Amygdala (tissue), 56 donors: ENCODE results near the gene LPCAT3.

Source experiments
- DNase-seq, 56 donors: peaks; one replicate each; lab custom pipeline; 2025; lab: John Stamatoyannopoulos, UW

LPCAT3 gene

DNA sequence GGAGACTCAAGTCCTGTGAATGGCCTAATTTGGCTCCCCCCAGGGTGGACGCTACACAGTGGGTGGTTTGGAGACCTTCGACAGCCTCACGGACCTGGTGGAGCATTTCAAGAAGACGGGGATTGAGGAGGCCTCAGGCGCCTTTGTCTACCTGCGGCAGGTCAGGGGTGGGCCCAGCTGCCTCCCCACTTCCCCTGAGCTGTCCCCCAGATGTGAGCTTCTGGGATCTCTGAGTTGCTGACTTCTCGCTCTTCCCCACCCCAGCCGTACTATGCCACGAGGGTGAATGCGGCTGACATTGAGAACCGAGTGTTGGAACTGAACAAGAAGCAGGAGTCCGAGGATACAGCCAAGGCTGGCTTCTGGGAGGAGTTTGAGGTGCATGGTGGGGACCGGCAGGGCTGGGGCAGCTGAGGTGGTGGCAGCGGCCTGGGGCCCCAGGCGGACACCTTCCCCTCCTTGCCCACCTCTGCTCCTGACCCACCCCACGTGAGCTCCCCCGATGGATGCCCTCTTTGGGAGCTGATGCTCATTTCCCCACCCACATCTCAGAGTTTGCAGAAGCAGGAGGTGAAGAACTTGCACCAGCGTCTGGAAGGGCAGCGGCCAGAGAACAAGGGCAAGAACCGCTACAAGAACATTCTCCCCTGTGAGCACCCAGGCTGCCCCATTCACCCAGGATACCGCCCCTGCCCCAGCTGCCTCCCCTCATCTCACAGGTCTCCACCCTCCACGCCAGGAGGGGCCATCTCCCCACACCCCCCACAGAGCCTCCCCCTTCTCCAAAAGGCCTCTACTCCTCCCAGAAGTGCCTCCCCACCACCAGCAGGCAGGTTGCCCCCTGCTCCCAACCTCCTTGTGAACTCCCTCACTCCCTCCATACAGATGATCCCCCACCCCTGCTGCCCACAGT, 62.9 kb downstream of the LPCAT3 start:
- DNase-seq, result no peak

DNA sequence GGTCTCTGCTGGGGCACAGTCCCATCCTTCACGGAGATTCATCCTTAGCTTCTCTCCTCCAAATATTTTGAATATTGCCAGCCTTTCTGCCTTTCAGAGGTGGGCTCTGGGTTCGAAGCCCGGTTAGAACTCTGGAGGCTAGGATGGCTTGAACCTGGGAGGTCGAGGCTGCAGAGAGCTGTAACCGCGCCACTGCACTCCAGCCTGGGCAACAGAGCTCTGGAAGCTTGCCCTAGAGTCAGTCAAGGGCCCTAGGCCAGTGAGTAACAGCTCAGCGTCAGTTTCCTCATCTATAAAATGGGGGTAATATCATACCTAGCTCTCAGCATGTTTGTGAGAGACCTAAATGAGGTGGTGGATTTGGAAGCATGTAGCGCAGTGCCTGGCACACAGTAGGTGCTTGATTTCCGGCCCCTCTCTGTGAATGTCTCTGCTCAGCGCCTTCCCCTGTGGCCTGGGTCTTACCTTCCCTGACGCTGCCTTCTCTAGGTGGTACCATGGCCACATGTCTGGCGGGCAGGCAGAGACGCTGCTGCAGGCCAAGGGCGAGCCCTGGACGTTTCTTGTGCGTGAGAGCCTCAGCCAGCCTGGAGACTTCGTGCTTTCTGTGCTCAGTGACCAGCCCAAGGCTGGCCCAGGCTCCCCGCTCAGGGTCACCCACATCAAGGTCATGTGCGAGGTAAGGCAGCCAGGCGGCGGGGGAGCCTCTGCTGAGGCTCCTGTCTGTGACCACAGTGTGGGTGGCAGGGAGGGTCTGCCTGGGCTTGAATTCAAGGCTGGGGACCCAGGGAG, 63.8 kb downstream of the LPCAT3 start:
- DNase-seq, result no peak

DNA sequence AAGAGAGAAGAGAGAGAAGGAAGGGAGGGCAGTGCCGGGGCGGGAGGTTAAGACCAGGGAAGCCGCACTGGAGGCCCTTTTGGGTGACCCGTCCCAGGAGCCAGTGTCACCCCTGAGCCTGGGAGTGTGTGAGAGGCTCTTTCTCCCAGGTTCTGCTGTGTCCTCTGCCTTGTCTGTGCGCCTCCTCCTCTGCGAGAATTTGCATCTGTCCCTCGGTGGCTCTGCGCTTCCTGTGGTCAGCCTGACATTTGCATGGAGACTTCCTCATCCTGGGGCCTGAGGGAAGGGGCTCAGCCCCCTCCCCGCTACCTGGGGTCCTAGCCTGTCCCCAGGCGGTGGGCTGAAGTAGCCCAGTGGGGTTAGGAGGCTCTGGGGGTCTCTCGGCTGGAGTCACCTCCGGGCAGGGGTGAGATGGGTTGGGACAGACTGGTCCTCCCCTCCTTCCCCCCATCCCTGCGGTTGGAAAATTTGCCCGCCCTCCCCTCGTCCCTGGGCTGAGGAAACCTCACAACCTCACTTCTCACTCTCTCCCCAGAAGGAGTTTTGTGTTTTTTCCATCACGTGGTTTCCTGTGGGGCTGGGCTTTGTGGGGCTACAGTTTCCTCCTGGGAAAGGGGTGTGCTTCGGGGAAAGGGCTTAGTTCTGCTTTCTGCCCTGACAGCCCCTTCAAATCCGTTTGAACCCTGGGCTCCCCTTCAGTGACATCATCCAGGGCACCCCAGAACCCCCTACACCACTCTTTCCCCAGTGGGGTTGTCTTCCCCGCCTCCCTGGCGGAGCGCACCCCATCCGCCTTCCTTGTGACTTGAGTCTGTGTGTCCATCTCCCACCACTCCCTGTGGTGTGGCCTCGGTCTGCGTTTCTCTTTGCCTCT, 64.6 kb downstream of the LPCAT3 start:
- DNase-seq, result peak in 9 of 56 donors; percentile 14 to 58 (median 42)

DNA sequence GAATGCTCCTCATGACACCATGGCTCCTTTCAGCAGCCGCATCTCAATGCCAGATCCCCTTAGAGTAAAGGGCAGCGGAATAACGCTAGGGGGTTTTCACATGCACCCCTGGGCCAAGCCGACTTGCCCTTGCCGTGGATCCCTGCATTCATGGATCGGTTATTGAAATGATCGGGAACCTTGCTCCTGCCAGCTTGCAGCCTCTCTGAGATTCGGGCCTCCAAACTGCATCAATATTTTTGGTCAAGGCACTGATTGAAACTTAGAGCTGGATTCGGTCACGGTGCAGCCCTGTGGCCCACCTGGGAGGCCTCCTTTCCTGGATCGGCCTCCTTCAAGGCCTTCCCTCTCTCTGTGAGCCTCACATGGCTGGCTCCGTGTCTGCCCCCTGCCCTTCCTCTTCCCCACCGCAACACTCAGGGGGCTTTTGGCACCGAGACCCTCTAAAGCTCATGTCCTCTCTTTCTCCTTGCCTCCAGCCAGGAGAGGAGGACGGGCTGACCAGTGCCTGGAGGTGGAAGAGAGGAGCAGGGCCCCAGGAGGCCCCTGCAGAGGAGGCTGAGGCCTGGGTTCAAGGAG, 65.3 kb downstream of the LPCAT3 start:
- no peak for DNase-seq

DNA sequence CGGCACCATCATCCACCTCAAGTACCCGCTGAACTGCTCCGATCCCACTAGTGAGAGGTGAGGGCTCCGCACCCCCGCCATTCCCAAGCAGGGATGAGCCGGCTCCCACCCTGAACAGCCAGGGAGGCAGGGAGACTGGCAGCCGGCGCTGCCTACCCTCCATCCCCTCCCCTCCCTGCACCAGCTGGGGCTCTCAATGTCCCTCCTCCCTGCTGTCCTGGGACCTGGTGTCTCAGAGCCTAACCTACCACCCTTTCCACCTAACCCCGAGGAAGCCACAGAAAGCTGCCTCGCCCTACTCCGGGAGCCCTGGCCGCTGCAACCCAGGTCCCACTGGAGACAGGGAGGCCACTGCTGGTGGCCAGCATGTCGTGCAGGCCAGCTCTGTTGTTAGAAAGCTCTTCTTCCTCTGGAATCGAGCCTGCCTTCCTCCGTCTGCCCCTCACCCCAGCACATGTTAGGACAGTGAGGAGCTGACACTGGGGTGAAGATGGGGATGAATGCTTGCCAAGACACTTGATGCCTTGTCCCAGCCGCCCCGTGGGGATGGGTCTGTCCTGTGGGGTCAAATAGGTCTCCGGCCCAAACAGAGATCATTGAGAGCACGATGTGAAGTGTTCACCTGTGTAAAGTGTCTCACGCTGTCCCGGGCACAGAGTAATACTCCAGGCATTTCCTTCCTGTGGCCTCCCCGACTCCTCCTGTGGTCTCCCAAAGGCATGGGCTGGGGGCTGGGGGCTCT, 66.0 kb downstream of the LPCAT3 start:
- no peak for DNase-seq

DNA sequence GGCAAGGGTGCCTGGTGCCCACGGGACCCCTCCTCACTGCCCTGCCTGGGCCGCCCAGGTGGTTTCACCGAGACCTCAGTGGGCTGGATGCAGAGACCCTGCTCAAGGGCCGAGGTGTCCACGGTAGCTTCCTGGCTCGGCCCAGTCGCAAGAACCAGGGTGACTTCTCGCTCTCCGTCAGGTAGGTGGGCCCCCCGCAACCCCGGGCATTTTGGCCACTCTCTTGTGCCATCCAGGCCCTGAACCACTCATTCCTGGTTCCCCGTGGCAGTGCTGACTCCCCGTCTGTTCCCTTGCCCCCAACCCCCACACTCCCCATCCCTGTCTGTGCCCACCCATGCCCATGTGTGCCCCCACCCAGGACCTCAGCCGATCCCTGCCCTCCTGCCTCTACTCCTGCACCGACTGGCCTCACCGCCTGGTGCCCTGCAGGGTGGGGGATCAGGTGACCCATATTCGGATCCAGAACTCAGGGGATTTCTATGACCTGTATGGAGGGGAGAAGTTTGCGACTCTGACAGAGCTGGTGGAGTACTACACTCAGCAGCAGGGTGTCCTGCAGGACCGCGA, 66.6 kb downstream of the LPCAT3 start:
- no peak for DNase-seq

DNA sequence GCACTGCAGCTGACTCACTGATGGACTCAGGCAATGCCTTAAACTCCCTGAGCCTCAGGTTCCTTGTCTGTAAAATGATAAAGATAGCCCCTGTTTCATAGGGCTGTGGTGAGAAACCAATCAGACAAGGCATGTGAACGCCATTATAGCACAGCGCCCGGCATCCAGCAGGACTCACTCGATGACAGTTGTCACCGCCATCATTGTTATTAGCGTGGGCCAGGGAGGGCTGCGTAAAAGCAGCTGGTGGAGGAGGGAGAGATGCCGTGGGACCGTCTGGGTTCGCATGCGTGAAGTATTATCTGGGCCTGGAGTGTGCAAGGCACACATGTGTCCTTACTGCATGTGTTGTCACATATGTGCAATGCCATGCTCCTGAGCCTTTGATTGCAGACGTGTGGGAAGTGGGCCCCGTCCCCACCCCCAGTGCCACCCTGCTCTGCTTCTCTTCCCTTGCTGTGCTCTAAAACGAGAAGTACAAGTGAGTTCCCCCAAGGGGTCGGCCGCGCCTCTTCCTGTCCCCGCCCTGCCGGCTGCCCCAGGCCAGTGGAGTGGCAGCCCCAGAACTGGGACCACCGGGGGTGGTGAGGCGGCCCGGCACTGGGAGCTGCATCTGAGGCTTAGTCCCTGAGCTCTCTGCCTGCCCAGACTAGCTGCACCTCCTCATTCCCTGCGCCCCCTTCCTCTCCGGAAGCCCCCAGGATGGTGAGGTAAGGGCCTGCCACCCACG, 67.3 kb downstream of the LPCAT3 start, which contains the start of gene PTPN6:
Gene PTPN6, plus strand, starts transcription at position 546 of the 730 bp plus-strand sequence. Its CDS starts 157 bp downstream, at position 703.
- DNase-seq, result peak in 9 of 56 donors; percentile 18 to 59 (median 30)

DNA sequence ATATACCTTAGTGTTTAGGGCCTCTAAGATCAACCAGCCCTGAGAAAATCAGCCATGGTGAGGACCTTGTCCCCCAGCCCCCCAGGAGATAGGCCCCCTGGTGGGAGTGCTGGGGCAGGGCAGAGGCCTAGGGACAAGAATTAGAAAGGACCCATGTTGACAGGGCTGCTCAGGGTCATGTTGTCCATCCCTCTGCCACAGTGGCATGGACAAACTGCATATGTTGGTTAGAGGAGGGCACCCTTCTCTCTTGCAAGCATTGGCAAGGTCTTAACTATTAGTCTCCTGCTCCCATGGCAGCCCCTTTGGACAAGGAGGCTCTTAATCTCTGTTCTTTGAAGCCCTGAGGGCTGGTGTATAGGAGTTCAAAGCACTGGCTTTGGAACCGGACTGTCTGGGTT, 67.9 kb downstream of the LPCAT3 start:
- no peak for DNase-seq

DNA sequence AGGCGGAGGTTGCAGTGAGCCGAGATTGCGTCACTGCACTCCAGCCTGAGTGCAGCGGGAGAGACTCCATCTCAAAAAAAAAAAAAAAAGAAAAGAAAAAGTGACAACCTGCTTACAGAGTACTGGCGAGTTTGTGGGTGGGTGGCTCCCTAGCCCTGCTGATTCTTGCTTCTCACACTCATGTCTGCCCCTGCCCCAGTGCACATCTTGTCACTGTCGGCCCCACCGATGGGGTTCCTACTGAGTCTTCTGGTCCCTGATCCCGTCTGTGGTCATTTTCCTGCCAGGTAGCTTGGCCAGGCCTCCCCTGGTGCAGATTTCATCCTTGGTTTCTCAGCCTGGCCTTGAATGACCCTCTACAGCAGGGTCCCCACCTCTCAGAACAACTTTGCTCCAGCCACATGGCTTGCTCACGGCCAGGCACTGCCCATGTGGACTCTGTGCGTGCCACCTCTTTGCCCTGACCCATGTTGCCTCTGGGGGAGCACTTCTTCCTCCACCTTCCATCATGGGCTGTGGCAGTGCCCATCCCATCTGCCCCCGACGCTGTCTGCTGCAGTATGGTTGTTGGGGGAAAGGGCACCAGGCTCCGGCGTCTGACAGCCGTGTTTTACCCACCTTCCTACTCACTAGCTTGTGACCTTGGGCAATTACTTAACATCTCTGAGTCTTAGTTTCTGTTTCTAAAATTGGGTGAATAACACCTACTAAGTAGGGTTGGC, 69.2 kb downstream of the LPCAT3 start:
- no peak for DNase-seq

DNA sequence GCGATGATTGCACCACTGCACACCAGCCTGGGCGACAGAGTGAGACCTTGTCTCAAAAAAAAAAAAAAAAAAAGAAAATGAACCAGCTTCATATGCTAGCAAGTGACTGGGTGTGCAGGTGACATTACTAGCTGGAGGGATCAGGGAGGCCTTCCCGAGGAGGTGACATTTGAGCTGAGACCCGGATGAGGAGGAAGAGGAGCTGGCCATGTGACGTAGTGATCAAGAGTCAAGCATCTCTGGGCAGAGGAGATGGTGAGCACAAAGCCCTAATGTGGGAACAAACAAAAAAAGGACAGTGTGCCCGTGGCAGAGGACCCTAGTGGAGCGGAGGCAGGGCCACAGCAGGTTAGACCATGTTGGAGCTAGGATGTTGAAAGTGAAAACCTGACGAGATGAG, 70.7 kb downstream of the LPCAT3 start:
- no peak for DNase-seq

DNA sequence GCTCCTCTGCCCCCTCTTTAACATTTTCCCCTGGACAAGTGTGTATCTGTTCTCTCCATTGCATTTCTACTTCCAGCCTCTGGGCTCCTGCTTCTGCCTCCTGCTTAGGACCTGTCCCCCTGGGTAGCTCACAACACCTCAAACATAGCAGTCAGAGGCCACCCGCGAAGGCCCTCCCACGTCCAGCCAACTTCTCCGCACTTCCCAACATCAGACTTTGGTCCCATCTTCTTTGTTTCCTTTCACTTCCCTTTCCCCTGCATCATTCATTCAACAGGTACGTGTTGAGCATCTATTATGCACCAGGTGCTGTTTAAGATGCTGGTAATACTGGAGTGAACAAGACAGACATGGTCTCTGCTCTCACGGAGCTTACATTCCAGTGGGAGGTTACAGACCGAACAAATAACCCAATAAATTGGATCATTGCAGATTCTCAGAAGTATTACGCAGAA, 71.3 kb downstream of the LPCAT3 start:
- no peak for DNase-seq

DNA sequence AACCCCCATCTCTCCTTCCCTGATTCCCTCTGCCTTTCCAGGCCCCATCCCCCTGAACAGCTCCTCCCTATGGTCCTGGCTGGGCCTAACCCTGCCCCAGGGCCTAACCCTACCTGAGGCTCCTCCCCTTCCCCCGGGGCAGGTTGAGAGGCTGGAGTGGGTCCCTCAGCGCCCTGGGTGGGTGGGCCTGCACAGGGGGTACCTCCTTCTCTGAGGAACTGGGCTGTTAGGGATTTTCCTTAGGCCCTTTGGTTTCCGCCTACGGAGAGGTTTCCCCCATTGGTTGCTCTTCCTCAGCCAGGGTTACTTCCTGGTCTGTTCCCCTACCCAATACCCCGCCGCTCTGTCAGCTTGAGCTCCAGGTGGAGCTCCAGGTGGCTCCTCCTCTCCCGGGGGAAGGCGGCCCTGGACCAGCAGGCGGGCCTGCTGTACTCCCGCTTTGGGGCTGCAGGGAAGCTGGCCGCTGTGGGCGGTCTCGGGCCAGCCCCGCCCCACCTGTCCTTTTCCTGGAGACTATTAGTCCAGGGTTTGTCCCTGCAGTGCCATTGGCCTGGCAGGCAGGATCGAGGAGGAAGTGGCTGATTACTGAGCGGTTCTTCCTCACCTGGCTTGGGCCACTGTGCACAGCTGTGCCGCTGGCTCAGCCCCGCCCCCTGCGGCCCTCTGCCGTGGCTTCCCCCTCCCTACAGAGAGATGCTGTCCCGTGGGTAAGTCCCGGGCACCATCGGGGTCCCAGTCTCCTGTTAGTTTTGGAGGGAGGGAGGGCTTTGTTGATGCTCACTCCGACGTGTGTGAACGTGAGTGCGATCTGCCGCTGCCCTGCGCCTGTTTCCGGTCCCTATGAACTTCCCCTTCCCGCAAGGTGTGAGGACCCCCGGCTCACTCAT, 72.0 kb downstream of the LPCAT3 start:
- no peak for DNase-seq

DNA sequence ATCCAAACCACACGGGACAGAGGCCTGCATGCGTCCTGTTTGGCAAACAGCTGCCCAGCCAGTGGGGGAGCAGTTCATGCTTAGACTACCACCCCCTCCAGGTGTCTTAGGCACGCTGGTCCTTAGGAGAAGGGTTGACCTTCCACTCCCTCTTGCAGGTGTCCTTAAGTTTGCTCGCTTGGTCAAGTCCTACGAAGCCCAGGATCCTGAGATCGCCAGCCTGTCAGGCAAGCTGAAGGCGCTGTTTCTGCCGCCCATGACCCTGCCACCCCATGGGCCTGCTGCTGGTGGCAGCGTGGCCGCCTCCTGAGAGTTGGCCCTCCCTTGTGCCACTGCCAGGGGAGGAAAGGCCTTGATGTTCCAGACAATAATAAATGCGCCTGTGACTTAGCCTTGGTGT, 72.7 kb downstream of the LPCAT3 start:
- DNase-seq, result no peak

DNA sequence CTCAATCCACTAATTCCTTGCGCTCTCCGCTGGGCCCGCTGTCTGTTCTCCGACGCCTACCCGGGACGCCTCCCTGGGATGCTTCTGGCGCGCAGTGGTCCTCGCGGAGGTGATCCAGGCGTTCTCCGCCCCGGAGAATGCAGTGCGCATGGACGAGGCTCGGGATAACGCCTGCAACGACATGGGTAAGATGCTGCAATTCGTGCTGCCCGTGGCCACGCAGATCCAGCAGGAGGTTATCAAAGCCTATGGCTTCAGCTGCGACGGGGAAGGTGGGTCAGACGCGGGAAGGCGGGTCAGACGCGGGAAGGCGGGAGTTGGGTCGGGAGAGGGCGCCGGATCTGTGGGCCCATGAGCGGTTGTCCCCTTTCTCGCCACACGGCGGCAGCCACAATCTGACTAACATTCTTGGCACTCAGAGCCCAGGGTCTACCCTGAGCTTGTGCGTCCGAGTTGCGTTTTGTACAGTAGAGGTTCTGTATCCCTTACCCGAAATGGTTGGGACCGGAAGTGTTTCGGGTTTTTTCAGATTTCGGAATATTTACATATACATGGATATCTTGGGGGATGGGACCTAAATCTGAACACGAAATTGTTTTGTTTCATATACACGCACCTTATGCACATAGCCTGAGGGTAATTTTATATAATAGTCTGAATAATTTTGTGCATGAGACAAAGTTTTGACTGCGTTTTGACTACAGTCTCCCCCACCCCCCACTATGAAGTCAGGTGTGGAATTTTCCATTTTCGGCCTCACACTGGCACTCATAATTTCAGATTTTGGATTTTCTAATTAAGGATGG, 73.7 kb downstream of the LPCAT3 start:
- DNase-seq, result peak in 55 of 56 donors; percentile 40 to 93 (median 82)

DNA sequence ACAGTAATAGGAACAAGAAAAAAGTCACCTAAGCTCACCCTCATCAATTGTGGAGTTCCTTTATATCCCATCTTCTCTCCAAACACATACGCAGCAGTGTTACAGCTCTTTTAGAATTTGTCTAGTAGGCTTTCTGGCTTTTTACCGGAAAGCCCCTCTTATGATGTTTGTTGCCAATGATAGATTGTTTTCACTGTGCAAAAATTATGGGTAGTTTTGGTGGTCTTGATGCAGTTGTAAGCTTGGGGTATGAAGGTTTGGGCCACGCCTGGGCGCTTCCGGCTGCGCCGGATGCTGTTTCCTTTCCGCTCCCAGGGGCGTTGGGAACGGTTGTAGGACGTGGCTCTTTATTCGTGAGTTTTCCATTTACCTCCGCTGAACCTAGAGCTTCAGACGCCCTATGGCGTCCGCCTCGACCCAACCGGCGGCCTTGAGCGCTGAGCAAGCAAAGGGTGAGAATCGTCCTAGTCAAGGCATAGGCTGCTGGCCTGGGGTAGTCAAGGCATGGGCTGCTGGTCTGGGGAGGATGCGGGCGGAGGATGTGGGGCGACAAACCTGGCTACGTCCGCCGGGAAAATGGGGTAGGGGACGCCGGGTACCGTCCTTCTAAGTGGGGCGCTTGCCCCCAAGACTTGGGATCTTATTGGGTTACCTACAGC, 74.4 kb downstream of the LPCAT3 start, which contains the start of the genes C12orf57 and RNU7-1:
Gene C12orf57, plus strand, starts transcription at position 301 of the 659 bp plus-strand sequence. Its CDS starts 100 bp downstream, at position 401.
Gene RNU7-1, plus strand, starts transcription at position 95 of the 659 bp plus-strand sequence.
- peak in 43 of 56 donors; percentile 32 to 96 (median 66) for DNase-seq
